ENCODE data around the gene TMEM97.
"Not testable (repeated sequence)": the region's sequence is repeated elsewhere in the genome, so short reads cannot be mapped to it uniquely, and the experiment has no call there.

TMEM97 gene

DNA sequence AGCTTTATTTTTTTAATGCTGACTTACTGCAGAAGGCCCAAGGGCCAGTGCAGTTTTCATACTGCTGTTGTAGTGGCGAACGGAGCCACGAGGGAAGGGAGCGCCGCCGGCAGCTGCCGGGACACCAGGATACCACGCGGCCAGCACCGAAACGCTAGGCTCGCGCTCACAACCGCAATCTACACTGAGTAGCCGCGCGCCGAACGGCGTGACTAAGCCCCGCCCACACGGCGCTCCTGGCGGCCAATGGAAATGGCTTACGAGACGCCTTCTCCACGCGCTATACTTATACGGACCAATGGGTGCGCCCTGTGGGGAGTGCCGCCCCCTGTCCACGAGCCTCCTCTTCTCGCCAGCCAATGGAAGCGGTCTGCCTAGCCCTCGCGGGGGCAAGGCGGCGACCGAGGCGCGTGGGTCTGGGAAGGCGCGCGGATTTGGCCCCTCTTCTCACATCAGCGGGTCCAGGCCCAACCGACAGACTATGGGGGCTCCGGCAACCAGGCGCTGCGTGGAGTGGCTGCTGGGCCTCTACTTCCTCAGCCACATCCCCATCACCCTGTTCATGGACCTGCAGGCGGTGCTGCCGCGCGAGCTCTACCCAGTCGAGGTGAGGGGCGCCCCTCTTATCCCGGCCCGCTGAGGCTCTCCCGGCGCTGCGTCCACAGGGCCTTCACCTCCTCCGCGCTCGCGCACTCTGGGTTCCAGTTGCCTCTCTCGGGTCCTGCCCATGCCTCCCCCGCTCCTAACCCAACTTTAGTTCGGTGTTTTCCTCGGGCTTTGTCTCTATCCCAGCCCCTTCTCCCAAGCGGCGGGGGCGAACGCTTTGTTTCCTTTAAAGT is at the start of gene TMEM97:
TSS of gene TMEM97 (plus strand) at position 442 of the 839 bp plus-strand sequence. CDS start at position 482, 40 bp downstream.
- peak; percentile 97 for DNase-seq

DNA sequence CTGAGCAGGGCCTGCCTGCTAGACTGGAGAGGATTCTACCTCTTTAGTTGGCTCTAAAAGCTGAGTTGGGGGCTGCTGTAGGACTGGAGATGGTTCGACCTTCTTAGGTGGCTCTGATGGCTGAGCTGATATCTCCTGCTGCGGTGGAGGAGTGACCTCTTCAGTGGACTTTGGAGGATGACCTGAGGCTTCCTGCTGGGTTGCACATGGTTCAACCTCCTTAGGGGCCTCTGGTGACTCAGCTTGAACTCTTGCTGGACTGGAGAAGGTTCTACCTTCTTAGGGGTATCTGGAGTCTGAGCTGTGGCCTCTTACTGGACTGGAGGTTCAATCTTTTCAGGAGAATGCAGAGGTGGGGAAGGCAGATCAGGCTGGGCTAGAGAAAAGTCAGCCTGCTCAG is 48.9 kb upstream of the TMEM97 start:
- no peak for DNase-seq

- no peak for DNase-seq
These were observed 48.1 kb upstream of the TMEM97 start for GRCh38 chr17:28270926-28271325.

- DNase-seq, result no peak
These were observed 47.6 kb upstream of the TMEM97 start for GRCh38 chr17:28271431-28271830.

- DNase-seq, result no peak
These were observed 46.8 kb upstream of the TMEM97 start for GRCh38 chr17:28272166-28272565.

GRCh38 chr17:28273341-28273740 is 45.7 kb upstream of the TMEM97 start:
- not testable (repeated sequence) for DNase-seq

- DNase-seq, result no peak
These were observed 44.3 kb upstream of the TMEM97 start for GRCh38 chr17:28274591-28275265.

GRCh38 chr17:28276011-28276410 is 43.0 kb upstream of the TMEM97 start:
- DNase-seq, result no peak

DNA sequence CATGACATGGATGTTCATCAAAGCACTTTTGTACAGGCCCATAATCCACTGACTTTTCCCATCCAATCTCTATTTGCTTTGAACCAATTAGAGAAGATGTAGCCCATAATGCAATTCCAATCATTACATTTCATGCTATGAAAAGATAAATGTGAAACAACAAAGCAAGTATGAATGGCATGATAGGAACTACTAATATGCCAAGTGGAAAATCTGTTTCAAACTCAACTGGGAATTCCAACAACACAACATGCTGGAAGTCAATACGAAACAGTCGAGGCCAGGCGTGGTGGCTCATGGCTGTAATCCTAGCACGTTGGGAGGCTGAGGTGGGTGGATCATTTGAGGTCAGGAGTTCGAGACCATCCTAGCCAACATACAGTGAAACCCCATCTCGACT is 39.6 kb upstream of the TMEM97 start:
- no peak for DNase-seq

DNA sequence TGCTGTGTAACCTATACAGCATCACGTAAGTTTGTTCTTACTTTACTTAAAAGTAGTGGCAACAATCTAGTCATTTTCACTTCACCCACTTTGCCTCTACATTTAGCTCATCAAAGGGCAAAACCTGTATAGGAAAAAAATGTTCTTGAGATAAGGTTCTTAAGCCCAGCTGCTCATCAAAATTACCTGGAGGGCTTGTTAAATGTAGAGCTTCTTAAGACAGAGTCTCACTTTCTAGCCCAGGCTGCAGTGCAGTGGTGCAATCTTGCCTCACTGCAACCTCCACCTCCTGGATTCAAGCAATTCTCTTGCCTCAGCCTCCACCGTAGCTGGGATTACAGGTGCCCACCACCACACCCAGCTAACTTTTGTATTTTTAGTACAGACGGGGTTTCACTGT is 38.2 kb upstream of the TMEM97 start:
- DNase-seq, result no peak

GRCh38 chr17:28282596-28282995 is 36.4 kb upstream of the TMEM97 start:
- no peak for DNase-seq

DNA sequence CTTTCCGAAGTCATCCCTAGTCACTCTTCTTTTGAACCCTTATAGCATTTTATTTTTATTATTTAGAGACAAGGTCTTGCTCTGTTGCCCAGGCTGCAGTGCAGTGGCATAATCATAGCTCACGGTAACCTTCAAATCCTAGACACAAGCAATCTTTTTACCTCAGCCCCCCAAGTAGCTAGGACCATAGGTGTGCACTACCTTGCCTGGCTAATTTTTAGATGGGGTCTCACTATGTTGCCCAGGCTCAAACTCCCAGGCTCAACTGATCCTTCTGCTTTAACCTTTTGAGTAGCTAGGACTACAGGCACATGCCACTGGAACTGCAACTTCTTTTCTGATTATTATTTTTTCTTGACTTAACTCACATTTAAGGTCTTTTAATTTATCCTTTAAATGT is 33.0 kb upstream of the TMEM97 start:
- DNase-seq, result no peak

GRCh38 chr17:28290703-28291102 is 28.3 kb upstream of the TMEM97 start:
- DNase-seq, result no peak

DNA sequence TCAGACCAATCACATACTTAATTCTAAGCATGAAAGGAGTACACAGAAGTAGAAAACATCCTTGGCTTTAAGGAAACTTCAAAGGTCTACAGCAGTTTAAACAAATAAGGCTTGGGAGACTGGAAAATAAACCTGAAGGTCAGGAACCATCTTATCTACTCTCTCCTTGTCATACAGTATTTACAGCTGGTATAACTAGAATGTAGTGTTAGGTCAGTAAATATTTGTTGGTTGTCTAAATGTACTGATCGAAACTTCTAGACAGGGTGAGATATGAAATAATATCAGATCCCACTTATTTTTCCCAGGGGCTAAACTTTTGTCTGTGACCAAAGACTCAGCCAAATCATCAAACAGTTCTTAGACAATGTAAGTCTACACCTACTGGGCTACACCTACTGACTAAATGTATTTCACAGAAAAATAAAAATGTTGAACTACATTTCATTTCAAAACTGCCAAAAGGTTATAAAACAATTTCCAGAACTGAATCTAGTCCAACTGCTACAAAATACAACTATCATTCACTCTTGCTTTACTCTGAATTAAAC is 27.1 kb upstream of the TMEM97 start:
- DNase-seq, result no peak

DNA sequence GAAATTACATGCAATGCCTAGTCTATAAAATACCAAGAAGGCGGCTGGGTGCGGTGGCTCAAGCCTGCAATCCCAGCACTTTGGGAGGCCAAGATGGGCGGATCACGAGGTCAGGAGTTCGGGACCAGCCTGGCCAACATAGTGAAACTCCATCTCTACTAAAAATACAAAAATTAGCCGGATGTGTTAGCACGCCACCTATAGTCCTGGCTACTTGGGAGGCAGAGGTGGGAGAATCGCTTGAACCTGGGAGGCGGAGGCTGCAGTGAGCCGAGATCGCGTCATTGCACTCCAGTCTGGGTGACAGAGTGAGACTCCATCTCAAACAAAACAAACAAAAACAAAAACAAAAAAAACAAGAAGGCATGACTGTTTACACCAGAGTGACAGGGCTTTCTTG is 26.1 kb upstream of the TMEM97 start:
- not testable (repeated sequence) for DNase-seq

DNA sequence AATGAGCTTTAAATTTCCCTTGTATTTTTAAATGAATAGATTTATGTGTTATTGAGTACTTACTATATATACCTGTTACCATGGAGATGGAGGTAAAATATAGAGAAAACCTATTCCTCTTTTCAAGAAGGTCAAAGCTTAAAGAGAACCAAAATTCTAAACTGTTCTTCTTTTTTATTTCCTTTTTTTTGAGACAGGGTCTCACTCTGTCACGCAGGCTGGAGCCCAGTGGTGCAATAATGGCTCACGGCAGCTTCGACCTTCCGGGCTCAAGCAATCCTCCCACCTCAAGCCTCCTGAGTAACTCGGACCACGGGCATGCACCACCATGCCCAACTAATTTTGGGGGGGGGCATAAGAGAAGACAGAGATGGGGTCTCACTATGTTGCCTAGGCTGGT is 25.0 kb upstream of the TMEM97 start:
- DNase-seq, result no peak

DNA sequence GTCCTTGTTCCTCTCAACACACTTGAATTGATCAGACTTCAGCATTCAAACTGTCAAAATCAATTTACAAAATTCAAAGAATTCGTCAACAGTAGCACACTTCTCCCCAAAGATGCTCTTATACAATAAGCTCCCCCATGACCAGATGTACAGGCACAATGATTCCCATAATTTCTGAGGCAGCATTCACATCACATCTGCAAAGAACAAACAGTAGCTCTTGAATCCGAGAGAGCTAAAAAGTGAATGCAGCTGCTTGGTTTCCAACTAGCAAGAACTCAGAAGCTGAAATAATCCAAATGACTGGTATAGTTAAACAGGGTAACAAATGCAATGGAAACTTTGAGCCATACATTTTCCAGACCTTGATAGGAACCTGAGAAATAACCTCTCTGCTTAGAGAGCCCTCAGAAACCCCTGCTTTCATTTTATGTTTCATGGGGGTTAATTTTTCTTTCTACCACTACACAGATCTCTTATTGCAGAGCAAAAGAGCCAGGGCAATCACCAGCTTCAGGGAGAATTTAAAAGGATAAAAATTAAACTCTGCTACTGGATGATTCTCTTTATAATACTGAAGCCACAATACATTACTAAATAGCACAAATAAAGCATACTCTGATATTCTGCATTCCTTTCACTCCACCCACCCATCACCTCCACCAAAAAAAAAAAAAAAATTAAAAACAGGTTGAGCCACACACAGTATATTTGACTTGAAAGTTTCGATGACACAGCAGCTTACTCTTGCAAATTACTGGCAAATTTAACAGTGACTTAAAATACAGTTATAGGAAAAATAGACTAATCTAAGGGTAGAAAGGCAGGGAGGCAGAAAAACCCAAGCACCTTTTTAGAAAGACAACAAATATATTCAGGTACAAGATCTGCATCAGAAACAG is 23.1 kb upstream of the TMEM97 start:
- DNase-seq, result no peak

GRCh38 chr17:28298449-28298848 is 20.6 kb upstream of the TMEM97 start:
- DNase-seq, result no peak

GRCh38 chr17:28306954-28307401 is 12.0 kb upstream of the TMEM97 start:
- no peak for DNase-seq

DNA sequence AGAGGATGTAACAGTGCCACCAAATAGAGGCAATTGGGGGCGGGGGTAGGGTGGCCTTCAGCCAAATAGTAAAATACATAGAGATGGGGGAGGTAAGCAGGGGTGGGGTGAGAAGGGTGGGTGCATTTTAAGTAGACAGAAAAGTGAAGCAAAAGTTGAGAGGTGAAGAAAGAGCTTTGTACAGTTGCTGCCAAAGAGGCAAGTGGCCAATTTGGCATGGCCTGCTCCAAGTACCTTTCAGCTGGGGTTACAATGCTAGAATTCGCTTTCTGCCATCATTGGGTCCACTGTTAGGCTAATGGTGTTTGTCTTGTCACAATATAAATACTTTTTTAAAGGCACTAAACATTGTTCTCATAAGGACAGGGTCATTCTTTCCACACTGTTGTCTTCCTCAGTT is 5.2 kb upstream of the TMEM97 start:
- no peak for DNase-seq

GRCh38 chr17:28315846-28316705 is 2.9 kb upstream of the TMEM97 start:
- no peak for DNase-seq
